ENCODE data around the gene HELZ.

Gene HELZ

GRCh38 chr17:67245073-67245693 is at the start of gene HELZ (continued):
- no peak for TF ChIP-seq BCL6B (tag by site-specific recombination; IDR thresholded peaks at IDR 0.05)
- TF ChIP-seq ZNF18 (tag by site-specific recombination; IDR thresholded peaks at IDR 0.05), result no peak
- no peak for TF ChIP-seq AEBP2 (tag by site-specific recombination; IDR thresholded peaks at IDR 0.05; ENCODE audit: borderline replicate concordance)
- TF ChIP-seq SP7 (tag by site-specific recombination; IDR thresholded peaks at IDR 0.05), result peak; percentile 35; the same call in 1 of the 2 replicates
- TF ChIP-seq PRDM1 (tag by site-specific recombination; IDR thresholded peaks at IDR 0.05), result peak; percentile 58; the same call in 1 of the 2 replicates
- TF ChIP-seq BCL11A (tag by site-specific recombination; IDR thresholded peaks at IDR 0.05; ENCODE audit: low read depth), result 0 out of 2 replicates have a peak, but pooled peaks have one; percentile 23
- TF ChIP-seq ZNF350 (tag by site-specific recombination; IDR thresholded peaks at IDR 0.05), result no peak
- no peak for TF ChIP-seq ZNF211 (tag by site-specific recombination; IDR thresholded peaks at IDR 0.05; ENCODE audit: low read depth)
- no peak for TF ChIP-seq ZNF654 (tag by site-specific recombination; IDR thresholded peaks at IDR 0.05; ENCODE audit: low read depth)
- 0 out of 2 replicates have a peak, but pooled peaks have one; percentile 67 for TF ChIP-seq YY1 (tag by site-specific recombination; IDR thresholded peaks at IDR 0.05)
- no peak for TF ChIP-seq ZNF837 (tag by site-specific recombination; IDR thresholded peaks at IDR 0.05)
- no peak for TF ChIP-seq ZNF621 (tag by site-specific recombination; IDR thresholded peaks at IDR 0.05)
- no peak for TF ChIP-seq ZNF768 (tag by site-specific recombination; IDR thresholded peaks at IDR 0.05)
- no peak for TF ChIP-seq ZNF169 (tag by site-specific recombination; IDR thresholded peaks at IDR 0.05)
- TF ChIP-seq ZNF138 (tag by site-specific recombination; IDR thresholded peaks at IDR 0.05; ENCODE audit: borderline replicate concordance), result no peak
- TF ChIP-seq ZNF202 (tag by site-specific recombination; IDR thresholded peaks at IDR 0.05; ENCODE audit: borderline replicate concordance), result no peak
- no peak for TF ChIP-seq ZNF791 (tag by site-specific recombination; IDR thresholded peaks at IDR 0.05)
- no peak for TF ChIP-seq TRIM28 (IDR thresholded peaks at IDR 0.05; ENCODE audit: borderline replicate concordance, low read length)
- no peak for TF ChIP-seq ZNF585B (tag by site-specific recombination; IDR thresholded peaks at IDR 0.05)
- no peak for TF ChIP-seq ZSCAN18 (tag by site-specific recombination; IDR thresholded peaks at IDR 0.05)
- TF ChIP-seq ZNF777 (tag by site-specific recombination; IDR thresholded peaks at IDR 0.05; ENCODE audit: borderline replicate concordance), result no peak
- TF ChIP-seq ZSCAN30 (tag by site-specific recombination; IDR thresholded peaks at IDR 0.05), result no peak
- TF ChIP-seq BCL11B (tag by site-specific recombination; IDR thresholded peaks at IDR 0.05; ENCODE audit: low read depth), result no peak
- no peak for TF ChIP-seq ZNF658 (tag by site-specific recombination; IDR thresholded peaks at IDR 0.05)
- no peak for TF ChIP-seq GLI2 (tag by site-specific recombination; IDR thresholded peaks at IDR 0.05; ENCODE audit: borderline replicate concordance, low read depth)
- TF ChIP-seq ZNF157 (tag by site-specific recombination; IDR thresholded peaks at IDR 0.05), result no peak
- no peak for TF ChIP-seq ZNF785 (tag by site-specific recombination; IDR thresholded peaks at IDR 0.05)
- no peak for TF ChIP-seq HOXC10 (CRISPR knock-in tag; IDR thresholded peaks at IDR 0.05)
- no peak for TF ChIP-seq ZNF677 (tag by site-specific recombination; IDR thresholded peaks at IDR 0.05)
- TF ChIP-seq ZFP69B (tag by site-specific recombination; IDR thresholded peaks at IDR 0.05), result no peak
- no peak for TF ChIP-seq ZNF624 (tag by site-specific recombination; IDR thresholded peaks at IDR 0.05)
- TF ChIP-seq PBX3 (CRISPR knock-in tag; IDR thresholded peaks at IDR 0.05), result no peak
- TF ChIP-seq ZNF571 (tag by site-specific recombination; IDR thresholded peaks at IDR 0.05), result no peak
- no peak for TF ChIP-seq ZNF701 (tag by site-specific recombination; IDR thresholded peaks at IDR 0.05)
- no peak for TF ChIP-seq ZNF292 (tag by site-specific recombination; IDR thresholded peaks at IDR 0.05; ENCODE audit: borderline replicate concordance, low read depth)
- no peak for TF ChIP-seq ZFHX2 (tag by site-specific recombination; conservative IDR thresholded peaks at IDR 0.05)
